Panc1 (cell line): ENCODE measurements around the gene ABAT. TPM values are rescaled to one million over a fixed set of nuclear protein-coding genes. Genes with fewer than 3 reads are reported as not detected.

ENCODE experiments used
- ATAC-seq: fragments of 200-7000 bp; cut with Tn5 transposase; 2 replicates; pipeline ENCODE4 v1.9.1; 2020; ENCODE audit warnings: mild to moderate bottlenecking, moderate library complexity
- BruUV-seq: library from RNA; stranded (reverse); fragments of 400-500 nt; replicated peaks from 2 replicates; lab custom pipeline; 2021; lab: Mats Ljungman, UMichigan
- CTCF ChIA-PET: fragments of 300-600 bp; sonication (Branson Sonifier 250); formaldehyde crosslinking; loops from one replicate; lab custom pipeline; 2022; ENCODE audit warnings: antibody characterized with exemption; lab: Charles Lee
- POLR2A ChIA-PET: fragments of 300-600 bp; sonication (Branson Sonifier 250); formaldehyde crosslinking; loops from one replicate; lab custom pipeline; 2022; ENCODE audit warnings: antibody characterized with exemption; lab: Charles Lee
- DNase-seq: peaks from one replicate; pipeline ENCODE4 v3.0.0-alpha.2; 2010; ENCODE audit warnings: low read depth, low spot score
- H3K27ac ChIP-seq: 2 replicates; pipeline ENCODE4 v1.5.1; 2011; ENCODE audit warnings: mild to moderate bottlenecking, low read length, inconsistent platforms
- H3K27me3 ChIP-seq: fragments of 200-500 bp; sonication (Bioruptor generic); 2 replicates; pipeline ENCODE4 v1.6.0; 2014; ENCODE audit warnings: low read length, inconsistent platforms; ENCODE audit not compliant: control insufficient read depth, insufficient read depth
- H3K36me3 ChIP-seq: fragments of 200-500 bp; sonication (Bioruptor generic); 2 replicates; pipeline ENCODE4 v1.5.1; 2014; ENCODE audit warnings: inconsistent platforms, mild to moderate bottlenecking, low read length, moderate library complexity; ENCODE audit not compliant: control insufficient read depth, insufficient read depth
- H3K4me1 ChIP-seq: 2 replicates; pipeline ENCODE4 v1.5.1; 2011; ENCODE audit warnings: inconsistent platforms, mild to moderate bottlenecking, low read length, moderate library complexity; ENCODE audit not compliant: control insufficient read depth, insufficient read depth
- H3K4me3 ChIP-seq, 2 experiments: 2 replicates each; pipeline ENCODE4 v1.5.1; 2011 to 2012; ENCODE audit warnings: low read depth in 2 of 2, low read length in 2 of 2, mild to moderate bottlenecking in 2 of 2, inconsistent platforms in 1 of 2, moderate library complexity in 1 of 2
- H3K9me3 ChIP-seq: fragments of 200-500 bp; sonication (Bioruptor generic); 2 replicates; pipeline ENCODE4 v1.5.1; 2014; ENCODE audit warnings: low read depth, mild to moderate bottlenecking, inconsistent platforms, low read length, moderate library complexity; ENCODE audit not compliant: control insufficient read depth, insufficient read depth
- CTCF ChIP-seq: fragments of 450-650 bp; IDR thresholded peaks from 2 replicates; pipeline ENCODE4 v1.5.1; 2017; ENCODE audit warnings: mild to moderate bottlenecking
- POLR2AphosphoS5 ChIP-seq: IDR thresholded peaks from 2 replicates; pipeline ENCODE4 v1.6.1; 2012; ENCODE audit warnings: mild to moderate bottlenecking, low read depth, low read length, moderate library complexity
- REST ChIP-seq, 2 experiments: IDR thresholded peaks; 2 replicates each; pipeline ENCODE4 v1.6.1; 2011 to 2012; ENCODE audit warnings: low read depth in 2 of 2, control low read depth in 1 of 2, low read length in 1 of 2, mild to moderate bottlenecking in 1 of 2, moderate library complexity in 1 of 2; ENCODE audit not compliant: insufficient read depth in 1 of 2
- SIN3A ChIP-seq: IDR thresholded peaks from 2 replicates; pipeline ENCODE4 v1.6.1; 2012; ENCODE audit warnings: low read depth, mild to moderate bottlenecking, low read length, moderate library complexity, borderline replicate concordance; ENCODE audit not compliant: insufficient read depth
- TCF7L2 ChIP-seq: IDR thresholded peaks from 2 replicates; pipeline ENCODE4 v1.6.1; 2011; ENCODE audit warnings: mild to moderate bottlenecking, low read depth, low read length, inconsistent platforms
- in situ Hi-C: cut with HindIII; loops from 2 replicates; pipeline ENCODE4 v1.10.0; 2016; ENCODE audit warnings: low sequenced_read_pairs, low pct_unique_long_range_greater_than_20kb
- intact Hi-C: fragments of 100-400 bp; cut with micrococcal nuclease; formaldehyde crosslinking; loops from one replicate; pipeline ENCODE4 v1.10.0; 2022; ENCODE audit not compliant: unreplicated experiment
- total RNA-seq: library from RNA; stranded (reverse); gene quantifications from one replicate; pipeline ENCODE4 v1.2.1, GENCODE V29; 2021; ENCODE audit not compliant: unreplicated experiment

Gene ABAT
- total RNA-seq, 1 experiment from 2014 or later = 0.77 TPM

GRCh38 chr16:8676160-8676547 lies 1.7 kb downstream of the ABAT start:
- no peak for TF ChIP-seq REST (IDR thresholded peaks at IDR 0.05; ENCODE audit: insufficient read depth in 1 of 2, low read depth in 2 of 2, low read length in 1 of 2)
- no peak for TF ChIP-seq CTCF
- no peak for TF ChIP-seq TCF7L2
- no peak for TF ChIP-seq POLR2AphosphoS5
- no peak for TF ChIP-seq SIN3A
- no TSS peak for BruUV-seq
- Histone ChIP-seq H3K27ac (no peak overlapping the region), H3K9me3 (no peaks in the 10 kb centered on the region), H3K27me3 (no peaks in the 10 kb centered on the region), H3K4me3 (no peak overlapping the region), H3K4me1 (no peaks in the 10 kb centered on the region), H3K36me3 (no peaks in the 10 kb centered on the region)
- ATAC-seq (no peak), DNase-seq (no peak)
- CTCF ChIA-PET = no interaction called here
- POLR2A ChIA-PET = no interaction called here
- in situ Hi-C loops = no loop called here
- intact Hi-C loops = no loop called here

- DNase-seq (no peak), ATAC-seq (no peak)
- POLR2A ChIA-PET = no interaction called here
- in situ Hi-C loops = no loop called here
- CTCF ChIA-PET = no interaction called here
- Histone ChIP-seq H3K27me3 (no peaks in the 10 kb centered on the region), H3K36me3 (no peaks in the 10 kb centered on the region), H3K4me1 (no peaks in the 10 kb centered on the region), H3K4me3 (no peak overlapping the region), H3K9me3 (no peaks in the 10 kb centered on the region), H3K27ac (no peak overlapping the region)
- BruUV-seq = no TSS peak
- intact Hi-C loops = no loop called here
- TF ChIP-seq TCF7L2 (no peak), REST (IDR thresholded peaks at IDR 0.05; ENCODE audit: insufficient read depth in 1 of 2, low read depth in 2 of 2, low read length in 1 of 2) (no peak), SIN3A (no peak), CTCF (no peak), POLR2AphosphoS5 (no peak)
Observed at GRCh38 chr16:8676737-8677375, 2.4 kb downstream of the ABAT start.
